Stimulated activated CD8-positive, alpha-beta memory T cell treated with anti-CD3 and anti-CD28 coated beads, Interleukin-15, amount 100 ng/mL, for 48 hours (primary cell): ENCODE data around the gene CNR2.
A peak's percentile ranks its signal among the peaks of the same experiment; 100 is the strongest.
"Not testable (repeated sequence)": the region's sequence is repeated elsewhere in the genome, so short reads cannot be mapped to it uniquely, and the experiment has no call there.

Source experiments
- DNase-seq, 2 donors: peaks; one replicate each; pipeline ENCODE4 v3.0.0-alpha.2; 2020; ENCODE audit warnings: low read depth in 2 of 2

Gene CNR2

DNA sequence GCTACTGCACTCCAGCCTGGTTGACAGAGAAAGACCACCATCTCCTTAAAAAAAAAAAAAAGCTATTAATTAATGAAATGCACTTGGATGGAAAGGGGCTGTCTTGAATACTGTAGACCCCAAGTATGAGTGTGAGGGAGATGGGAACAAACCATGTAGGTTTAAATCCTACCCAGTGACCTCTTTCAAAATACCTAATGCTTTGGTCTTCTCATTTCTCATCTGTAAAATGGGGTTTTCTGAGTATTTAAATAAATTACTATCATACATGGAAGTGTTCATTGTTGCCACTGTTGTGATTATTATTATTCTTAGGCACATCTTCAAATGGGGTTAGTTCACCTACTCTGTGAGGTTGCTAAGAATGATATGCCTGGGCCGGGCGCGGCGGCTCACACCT, 27.9 kb downstream of the CNR2 start:
- no peak for DNase-seq

DNA sequence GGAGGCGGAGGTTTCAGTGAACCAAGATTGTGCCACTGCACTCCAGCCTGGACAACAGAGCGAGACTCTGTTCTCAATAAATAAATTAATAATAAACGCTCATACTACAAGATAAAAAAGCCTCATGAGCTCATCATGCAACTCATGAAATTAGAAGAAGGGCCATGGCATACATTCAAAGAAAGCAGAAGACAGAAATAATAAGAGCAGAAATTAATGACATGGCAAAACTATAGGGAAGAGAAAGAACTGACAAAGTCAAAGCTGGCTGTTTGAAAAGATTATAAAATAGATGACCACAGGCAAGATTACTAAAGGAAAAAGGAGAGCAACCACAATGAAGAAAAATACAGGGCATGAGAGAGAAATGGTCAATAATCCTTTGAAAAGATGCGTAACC, 30.4 kb downstream of the CNR2 start:
- no peak for DNase-seq

DNA sequence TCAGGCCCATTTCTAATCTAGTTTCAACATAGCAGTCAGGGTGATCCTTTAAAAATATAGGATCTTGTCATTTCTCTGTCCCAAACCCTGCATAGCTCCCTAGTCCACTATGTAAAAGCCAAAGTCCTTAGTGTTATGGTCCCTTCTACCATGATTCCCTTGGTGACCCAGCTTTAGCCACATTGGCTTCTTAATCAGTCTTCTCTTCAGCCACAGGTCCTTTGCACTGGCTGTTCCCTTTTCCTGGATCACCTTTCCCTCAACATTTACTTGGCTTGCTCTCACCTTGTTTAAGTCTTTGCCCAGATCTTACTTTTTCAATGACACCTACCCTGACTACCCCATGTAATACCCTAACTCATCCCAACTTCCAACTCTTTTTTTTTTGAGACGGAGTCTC, 33.4 kb downstream of the CNR2 start:
- no peak for DNase-seq

DNA sequence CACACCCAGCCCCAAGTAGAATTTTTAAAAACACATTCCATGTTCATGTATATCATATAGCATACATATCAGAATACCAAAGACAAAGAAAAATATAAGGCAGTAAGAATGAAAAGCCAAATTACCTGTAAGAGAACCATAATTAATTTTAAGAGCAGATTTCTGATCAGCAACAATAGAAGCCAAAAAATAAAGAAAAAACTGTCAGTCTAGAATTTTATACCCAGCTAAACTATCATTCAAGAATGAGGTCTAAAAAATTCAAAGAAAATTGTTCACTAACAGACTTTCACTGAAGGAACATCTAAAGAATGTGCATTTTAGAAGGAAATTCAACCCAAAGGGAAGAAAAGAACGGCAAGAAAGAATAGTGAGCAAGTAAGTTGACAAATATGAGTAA, 34.5 kb downstream of the CNR2 start:
- no peak for DNase-seq

DNA sequence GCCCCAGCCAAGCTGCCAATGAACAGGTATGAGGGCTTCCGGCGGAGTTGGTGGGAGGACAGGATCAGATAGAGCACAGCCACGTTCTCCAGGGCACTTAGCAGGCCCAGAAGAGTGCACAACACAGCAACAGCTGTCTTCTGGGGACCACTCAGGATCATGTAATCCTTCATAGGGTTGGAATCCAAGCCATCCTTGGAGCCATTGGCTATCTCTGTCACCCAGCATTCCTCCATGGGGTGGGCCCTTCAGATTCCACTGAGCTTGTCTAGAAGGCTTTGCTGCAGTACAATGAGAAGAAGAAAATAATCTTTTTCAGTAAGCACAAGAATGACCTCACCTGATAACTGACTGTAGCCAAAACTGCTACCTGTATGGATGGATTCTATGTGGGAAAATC, 37.8 kb downstream of the CNR2 start:
- DNase-seq = no peak

DNA sequence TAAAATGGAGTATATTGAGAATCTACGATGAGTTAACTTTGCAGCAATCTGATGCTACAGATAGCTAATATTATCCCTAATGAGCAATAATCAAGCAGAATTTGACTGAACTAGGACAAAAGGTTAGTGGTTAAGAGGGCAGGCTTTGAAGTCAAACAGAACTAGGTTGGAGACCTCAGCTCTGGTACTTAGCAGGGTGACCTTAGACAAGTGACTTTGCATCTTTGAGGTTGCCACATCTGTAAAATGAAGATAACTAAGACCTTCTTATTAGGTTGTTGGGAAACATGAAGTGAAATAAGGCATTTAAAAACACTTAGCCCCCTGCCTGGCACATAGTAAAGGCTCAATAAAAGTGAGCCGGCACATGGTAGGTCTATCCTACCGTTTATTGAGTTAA, 40.7 kb downstream of the CNR2 start:
- DNase-seq = no peak

DNA sequence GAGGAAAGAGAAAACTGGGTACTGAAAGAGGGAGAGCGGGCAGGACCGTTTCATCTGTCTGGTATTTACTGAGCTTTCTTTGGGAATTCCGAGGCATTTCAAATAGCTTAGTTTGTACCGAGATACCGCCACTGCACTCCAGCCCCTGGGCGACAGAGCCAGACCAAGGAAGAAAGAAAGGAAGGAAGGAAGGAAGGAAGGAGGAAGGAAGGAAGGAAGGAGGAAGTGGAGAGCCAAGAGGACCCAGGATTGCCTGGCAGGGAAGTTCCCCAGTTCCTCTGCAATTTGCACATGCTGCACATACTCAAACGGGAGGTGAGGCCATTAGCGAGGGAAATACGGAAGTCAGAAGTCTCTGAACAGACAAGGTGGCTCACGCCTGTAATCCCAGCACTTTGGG, 44.1 kb downstream of the CNR2 start:
- no peak for DNase-seq

DNA sequence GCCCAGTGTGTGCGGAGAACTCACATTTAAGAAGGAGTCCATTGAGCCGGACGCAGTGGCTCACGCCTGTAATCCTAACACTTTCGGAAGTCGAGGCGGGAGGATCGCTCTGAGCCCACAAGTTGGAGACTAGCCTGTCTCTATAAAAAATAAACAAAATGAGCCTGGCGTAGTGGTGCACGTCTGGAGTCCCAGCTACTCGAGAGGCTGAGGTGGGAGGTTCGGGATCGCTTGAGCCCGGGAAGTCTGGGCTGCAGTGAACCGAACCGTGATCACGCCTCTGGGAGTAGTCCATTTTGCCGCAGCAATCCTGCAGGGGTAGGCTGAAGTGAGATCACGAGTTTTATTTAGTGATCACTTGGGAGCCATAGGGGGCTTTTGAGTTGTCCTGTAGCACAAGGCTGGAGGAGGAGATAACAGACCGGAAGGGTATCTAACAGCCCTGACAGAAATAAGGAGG, 44.6 kb downstream of the CNR2 start:
- DNase-seq = no peak

DNA sequence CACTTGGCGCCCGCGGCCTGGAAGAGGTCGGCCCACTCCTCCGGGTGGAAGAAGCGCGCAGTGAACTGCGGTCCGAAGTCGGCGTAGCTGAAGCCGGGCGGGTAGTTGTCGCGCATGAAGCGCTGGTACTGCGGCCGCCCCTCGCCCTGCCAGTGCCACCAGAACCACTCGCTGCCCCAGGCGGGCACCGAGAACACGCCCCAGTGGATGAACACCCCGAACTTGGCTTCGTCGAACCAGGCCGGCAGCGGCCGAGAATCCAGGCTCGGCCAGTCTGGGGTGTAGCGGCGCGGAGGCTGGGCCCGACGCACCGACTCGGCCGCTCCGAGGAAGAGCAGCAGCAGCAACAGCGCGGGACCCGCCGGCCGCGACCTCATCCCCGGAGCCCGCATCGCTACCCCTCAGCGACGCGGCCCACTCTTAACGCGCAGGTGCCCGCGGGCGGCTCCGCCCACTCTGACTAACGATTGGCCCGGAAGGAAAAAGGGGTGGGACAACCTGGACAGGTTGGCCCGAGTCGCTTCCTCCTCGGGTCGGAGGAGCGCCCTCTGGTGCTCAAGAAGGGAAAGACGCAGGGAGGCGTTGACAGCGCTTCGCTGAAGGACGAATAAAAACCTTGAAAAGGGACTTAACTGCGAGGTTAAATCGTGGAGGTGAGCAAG, 45.1 kb downstream of the CNR2 start, which contains the start of gene FUCA1:
Gene FUCA1, minus strand, starts transcription at position 396 of the 662 bp plus-strand sequence. Its CDS starts 4 bp downstream, at position 392.
- peak; percentile 86 to 89 for DNase-seq

DNA sequence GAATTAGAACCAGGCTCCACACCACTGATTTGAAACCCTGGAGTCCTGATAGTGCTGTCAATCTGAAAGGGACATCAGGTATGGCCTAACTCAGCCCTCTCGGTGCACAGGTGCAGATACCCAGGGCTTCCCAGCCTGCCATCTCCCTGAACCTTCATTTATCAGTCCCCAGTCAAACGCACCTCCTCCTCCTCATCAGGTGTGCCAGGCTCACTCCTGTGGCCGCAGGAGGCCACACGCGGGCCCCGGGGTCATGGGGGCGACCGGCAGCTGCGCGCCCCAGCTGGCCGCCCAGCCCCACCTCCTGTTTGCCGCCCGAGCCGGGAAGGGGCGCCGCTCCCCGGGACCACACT, 45.6 kb downstream of the CNR2 start:
- DNase-seq = no peak

DNA sequence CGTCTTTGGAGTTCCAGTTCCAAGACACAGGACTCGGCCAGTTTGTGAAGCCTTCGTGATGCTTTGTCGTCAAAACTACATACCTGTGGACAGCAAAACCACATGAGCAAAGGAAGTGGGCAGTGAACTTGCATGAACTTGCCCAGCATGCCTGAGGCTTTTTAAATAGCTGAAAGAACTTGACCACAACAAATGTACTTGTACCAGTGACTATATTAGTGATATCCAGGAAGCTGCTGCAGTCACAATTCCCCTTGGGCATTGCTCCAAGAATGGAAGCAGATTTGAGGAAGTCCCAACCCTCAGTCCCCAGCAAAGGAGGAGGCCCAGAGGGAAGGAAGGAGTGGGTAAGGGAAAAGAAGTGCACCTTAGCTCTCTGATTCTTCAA, 47.6 kb downstream of the CNR2 start:
- no peak for DNase-seq

DNA sequence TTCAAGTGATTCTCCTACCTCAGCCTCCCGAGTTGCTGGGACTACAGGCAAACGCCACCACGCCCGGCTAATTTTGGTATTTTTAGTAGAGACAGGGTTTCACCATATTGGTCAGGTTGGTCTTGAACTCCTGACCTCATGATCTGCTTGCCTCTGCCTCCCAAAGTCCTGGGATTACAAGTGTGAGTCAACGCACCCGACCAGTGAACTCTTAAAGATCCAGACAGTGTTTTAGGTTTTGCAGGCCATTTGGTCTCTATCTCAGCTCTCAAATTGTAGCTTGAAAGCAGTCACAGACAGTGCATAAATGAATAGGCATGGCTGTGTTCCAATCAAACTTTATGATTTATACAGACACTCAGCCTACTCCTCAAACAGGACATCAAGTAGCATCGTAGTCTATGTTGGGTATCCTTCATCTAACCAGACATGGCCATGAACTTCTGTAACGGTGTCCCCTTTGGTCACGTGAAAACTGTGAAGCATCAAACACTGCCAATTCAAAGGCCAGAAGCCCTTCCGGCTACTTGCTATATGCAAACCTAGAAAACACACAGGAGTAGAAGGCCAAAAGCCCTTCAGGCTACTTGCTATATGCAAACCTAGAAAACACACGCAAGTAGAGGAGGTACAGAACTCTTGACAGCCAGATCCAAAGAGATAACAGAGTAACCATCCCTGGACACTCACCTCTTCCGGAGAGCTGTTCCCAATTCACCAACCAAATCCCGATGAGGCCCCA, 48.2 kb downstream of the CNR2 start:
- no peak for DNase-seq

DNA sequence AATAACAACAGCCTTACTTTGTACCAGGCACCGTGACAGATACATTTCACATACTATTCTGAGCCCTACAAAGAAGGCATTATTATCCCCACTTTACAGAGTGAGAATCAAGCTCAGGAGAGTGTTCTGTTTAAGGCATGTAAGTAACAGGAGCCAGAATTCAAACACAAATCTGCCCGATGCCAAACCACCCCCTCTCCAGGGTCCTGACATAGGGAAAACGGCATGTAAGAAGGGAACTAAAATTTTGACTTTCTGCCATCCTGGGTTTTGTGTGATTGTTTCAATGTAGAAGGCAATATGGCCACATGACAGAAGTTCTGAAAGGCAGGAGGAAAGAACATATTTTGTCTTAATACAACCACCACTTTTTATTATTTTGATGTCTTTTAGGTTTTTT, 50.5 kb downstream of the CNR2 start:
- DNase-seq = no peak

DNA sequence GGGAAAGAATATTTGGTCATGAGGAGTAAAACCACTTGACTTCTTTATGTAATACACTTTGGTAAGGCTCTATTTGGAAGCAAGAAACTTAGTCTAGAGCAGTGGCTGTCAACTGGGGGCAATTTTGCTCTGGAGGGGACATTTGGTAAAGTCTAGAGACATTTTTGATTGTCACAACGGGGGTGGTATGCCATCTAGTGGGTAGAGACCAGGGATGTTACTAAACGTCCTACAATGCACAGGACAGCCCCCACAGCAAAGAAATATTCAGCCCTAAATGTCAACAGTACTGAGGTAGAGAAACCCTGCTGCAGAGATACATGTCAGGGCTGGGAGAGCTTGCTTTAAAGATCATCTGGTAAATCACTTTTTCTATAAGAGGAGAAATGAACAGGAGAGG, 58.6 kb downstream of the CNR2 start:
- DNase-seq = no peak

DNA sequence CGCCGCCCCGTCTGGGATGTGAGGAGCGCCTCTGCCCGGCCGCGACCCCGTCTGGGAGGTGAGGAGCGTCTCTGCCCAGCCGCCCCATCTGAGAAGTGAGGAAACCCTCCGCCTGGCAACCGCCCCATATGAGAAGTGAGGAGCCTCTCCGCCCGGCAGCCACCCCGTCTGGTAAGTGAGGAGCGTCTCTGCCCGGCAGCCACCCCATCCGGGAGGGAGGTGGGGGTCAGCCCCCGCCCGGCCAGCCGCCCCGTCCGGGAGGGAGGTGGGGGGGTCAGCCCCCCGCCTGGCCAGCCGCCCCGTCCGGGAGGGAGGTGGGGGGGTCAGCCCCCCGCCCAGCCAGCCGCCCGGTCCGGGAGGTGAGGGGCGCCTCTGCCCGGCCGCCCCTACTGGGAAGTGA, 60.0 kb downstream of the CNR2 start:
- not testable (repeated sequence) for DNase-seq

DNA sequence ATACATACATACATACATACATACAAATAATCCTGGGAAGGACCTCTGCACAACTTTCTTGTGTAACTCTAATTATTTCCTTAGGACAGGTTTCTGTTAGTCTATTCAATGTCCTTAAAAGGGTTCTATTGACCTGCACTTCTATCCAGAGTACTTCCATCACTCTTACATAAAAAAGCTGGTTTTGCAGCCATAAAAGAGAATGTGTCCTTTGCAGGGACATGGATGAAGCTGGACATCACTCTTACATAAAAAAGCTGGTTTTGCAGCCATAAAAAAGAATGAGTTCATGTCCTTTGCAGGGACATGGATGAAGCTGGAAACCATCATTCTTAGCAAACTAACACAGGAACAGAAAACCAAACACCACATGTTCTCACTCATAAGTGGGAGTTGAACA, 61.8 kb downstream of the CNR2 start:
- DNase-seq = not testable (repeated sequence)

DNA sequence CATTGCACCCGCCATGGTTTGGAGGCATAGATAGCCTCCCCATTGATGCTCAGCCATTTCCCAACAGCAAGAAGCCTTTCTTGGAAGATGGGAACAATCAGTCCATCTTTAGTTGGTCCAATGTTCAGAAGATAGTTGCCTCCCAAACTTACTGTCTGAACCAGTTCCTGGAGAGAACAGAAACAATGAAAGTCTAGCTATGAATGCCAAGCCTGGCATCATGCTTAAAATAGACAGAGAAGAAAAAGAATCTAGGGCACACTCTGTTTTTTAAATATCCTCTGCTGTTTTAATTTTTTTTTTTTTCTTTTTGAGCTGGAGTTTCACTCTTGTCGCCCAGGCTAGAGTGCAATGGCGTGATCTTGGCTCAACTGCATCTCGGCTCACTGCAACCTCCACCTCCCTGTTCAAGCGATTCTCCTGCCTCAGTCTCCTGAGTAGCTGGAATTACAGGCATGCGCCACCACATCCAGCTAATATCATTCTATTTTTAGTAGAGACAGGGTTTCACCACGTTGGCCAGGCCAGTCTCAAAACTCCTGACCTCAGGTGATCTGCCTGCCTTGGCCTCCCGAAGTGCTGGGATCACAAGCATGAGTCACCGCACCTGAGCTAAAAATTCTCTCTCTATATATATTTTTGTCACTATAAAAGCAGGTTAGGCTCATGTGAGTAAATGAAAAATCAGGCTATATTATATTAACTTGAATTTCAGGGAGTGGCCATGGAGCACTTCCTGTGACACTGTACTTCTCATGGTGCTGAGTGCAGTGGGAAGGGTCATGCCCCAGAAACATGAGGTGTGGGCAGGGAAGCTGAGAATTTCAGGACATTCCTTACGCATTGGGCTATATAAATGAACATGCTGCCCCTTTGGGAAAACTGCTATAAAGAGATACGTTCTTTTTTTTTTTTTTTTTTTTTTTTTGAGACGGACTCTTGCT, 64.2 kb downstream of the CNR2 start:
- no peak for DNase-seq

DNA sequence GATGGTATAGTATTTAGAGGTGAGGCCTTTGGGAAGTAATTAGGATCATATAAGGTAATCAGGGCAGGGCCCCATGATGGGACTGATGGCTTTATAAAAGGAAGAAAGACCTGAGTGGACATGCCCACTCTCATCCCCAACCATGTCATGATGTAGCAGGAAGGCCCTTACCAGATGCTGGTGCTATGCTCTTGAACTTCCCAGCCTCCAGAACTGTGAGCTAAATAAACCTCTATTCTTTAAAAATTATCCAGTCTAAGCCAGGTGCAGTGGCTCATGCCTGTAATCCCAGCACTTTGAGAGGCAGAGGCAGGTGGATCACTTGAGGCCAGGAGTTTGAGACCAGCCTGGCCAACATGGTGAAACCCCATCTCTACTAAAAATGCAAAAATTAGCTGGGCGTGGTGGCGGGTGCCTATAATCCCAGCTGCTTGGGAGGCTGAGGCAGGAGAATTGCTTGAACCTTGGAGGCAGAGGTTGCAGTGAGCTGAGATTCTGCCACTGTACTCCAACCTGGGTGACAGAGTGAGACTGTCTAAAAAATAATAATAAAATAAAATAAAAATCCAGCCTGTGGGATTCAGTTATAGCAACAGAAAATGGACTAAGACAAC, 65.6 kb downstream of the CNR2 start:
- not testable (repeated sequence) for DNase-seq

DNA sequence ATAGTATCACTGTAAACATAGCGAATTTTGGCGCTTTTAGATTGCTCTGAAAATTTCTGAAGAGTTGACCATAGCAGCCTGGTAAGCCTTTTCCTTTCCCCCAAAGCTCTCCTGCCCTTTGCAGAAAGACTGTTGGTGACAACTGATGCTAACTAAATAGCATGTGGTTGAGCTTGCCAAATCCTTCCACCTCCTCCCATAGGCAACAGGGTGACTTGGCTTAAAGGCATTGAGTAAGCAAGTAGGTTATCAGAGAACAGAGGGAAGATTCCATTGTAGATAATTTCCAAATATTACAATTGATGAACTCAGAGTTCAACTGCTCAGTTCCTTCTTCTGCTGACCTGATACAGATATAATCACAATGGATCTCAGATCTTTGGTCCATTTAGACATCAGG, 68.0 kb downstream of the CNR2 start:
- DNase-seq = no peak

DNA sequence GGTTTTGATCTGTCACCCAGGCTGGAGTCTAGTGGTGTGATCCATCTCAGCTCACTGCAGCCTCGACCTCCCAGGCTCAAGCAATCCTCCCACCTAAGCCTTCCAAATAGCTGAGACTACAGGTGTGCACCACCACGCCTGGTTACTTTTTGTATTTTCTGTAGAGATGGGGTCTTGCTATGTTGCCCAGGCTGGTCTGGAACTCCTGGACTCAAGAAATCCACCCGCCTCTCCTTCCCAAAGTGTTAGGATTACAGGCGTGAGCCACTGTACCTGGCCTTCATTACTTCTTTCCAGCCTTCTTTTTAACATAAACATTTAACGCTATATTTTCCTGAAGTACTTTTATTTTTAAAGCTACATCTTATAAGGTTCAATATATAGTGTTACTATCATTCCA, 69.5 kb downstream of the CNR2 start:
- DNase-seq = no peak

DNA sequence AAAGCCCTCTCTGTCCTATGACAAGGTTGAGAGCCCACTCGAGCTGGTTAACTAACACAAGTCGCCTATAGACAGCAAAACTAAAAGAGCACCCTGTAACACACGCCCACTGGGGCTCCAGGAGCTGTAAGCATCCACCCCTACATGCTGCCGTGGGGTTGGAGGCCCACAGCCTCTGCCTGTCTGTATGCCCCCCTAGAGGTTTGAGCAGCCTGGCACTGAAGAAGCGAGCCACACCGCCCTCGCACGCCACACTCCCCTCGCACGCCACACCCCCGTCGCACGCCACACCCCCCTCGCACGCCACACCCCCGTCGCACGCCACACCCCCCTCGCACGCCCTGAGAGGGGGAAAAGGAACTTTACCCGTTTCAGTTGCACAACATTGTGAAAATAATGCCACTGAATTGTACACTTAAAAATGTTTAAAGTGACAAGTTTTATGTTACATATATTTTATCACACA, 74.7 kb downstream of the CNR2 start:
- peak; percentile 44 to 57 for DNase-seq

DNA sequence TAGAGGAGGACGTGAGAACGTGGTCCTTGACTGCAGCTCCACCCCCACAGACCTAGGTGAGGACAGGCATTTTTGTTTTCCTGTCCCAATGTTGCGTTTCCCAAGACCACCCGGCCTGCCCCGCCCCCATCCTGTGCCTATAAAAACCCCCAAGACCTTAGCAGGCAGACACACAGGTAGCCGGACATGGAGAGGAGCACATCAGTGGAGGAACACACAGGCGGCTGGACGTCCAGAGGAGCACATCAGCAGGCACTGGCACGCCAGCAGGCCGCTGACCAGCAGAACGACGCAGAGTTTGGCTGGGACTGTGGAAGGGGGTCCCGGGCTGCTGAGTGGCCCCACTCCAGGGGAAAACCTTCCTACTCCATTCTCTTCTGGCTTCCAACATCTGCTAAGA, 75.3 kb downstream of the CNR2 start:
- DNase-seq = no peak
